Measurements from ENCODE around the gene POTEF. TPM values are rescaled to one million over a fixed set of nuclear protein-coding genes. Genes with fewer than 3 reads are reported as not detected.
"Not testable (repeated sequence)": the region's sequence is repeated elsewhere in the genome, so short reads cannot be mapped to it uniquely, and the experiment has no call there.

Gene POTEF
- total and polyA plus RNA-seq, 2 of the 4 experiments (the other 2 are of a cell fraction), result not detected

DNA sequence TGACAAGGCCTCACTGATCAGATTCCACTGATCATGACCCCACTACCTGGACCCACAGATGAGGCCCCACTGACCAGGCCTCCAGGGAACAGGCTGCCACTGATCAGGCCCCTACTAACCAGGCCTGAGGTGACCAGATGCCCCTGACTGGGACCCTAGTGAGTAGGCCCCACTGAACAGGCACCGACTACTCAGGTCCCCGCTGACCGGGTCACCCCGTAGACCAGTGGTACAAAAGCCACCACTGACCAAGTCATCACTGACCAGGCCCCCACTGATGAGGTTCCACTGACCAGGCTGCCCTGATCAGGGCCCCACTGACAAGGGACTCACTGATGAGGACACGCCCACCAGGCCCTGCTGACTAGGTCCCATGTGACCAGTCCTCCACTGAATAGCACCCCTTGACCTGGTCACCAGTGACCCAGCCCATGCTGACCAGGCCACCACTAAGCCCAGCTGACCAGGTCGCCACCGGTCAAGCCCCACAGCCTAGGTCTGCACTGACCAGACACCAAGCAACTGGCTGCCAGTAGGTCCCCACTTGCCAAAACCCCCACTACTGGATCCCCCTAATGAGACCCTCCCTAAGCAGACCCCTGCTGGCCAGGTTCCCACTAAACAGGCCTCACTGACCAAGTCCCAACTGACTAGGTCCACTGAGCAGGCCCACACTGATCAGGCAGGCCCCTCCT lies 75.7 kb downstream of the POTEF start:
- H4K5ac ChIP-seq (ENCODE audit: low read depth, low read length); DNase-seq; H3K27me3 ChIP-seq (ENCODE audit: control insufficient read depth, insufficient read depth, low read length); POLR2A ChIA-PET (ENCODE audit: unreplicated experiment); H2BK120ac ChIP-seq (ENCODE audit: low read depth, low read length); H4K91ac ChIP-seq (ENCODE audit: insufficient read depth, low read depth, low read length); H3K4ac ChIP-seq (ENCODE audit: low read depth, low read length); dilution Hi-C loops (cut with HindIII; ENCODE audit: low sequenced_read_pairs, unreplicated experiment); H3K4me1 ChIP-seq (ENCODE audit: control insufficient read depth, insufficient read depth, low read length); H2BK15ac ChIP-seq (ENCODE audit: low read depth, low read length); in situ Hi-C loops (cut with MboI; ENCODE audit: low sequenced_read_pairs); H3K36me3 ChIP-seq (ENCODE audit: control insufficient read depth, insufficient read depth, low read length); H3K9ac ChIP-seq (ENCODE audit: low read depth, low read length); H2BK20ac ChIP-seq (ENCODE audit: low read depth, low read length); H3K56ac ChIP-seq (ENCODE audit: extremely low read depth, insufficient read depth, low read length); H3K79me1 ChIP-seq (ENCODE audit: low read depth in 1 of 2, low read length in 2 of 2); H3K18ac ChIP-seq (ENCODE audit: low read depth, low read length); H3K9me1 ChIP-seq (ENCODE audit: insufficient read depth, low read length); CTCF ChIA-PET; ATAC-seq (ENCODE audit: low read depth); BruUV-seq (replicated peaks); H3K27ac ChIP-seq (ENCODE audit: insufficient read depth, low read length); H2AK9ac ChIP-seq (replicated peaks; ENCODE audit: low read depth, low read length, poor library complexity); H3K14ac ChIP-seq (replicated peaks; ENCODE audit: low read depth, low read length); H2BK5ac ChIP-seq (ENCODE audit: low read depth, low read length, poor library complexity, severe bottlenecking); H3K9me3 ChIP-seq (ENCODE audit: control insufficient read depth, insufficient read depth, low read length); H3K4me3 ChIP-seq (ENCODE audit: insufficient read depth, low read depth, low read length); H3K4me2 ChIP-seq (ENCODE audit: low read depth, low read length); H2AFZ ChIP-seq (replicated peaks; ENCODE audit: low read length, poor library complexity); H4K20me1 ChIP-seq (ENCODE audit: insufficient read depth, low read length); H3K23ac ChIP-seq (ENCODE audit: low read depth, low read length); H4K8ac ChIP-seq (ENCODE audit: low read depth in 2 of 2, low read length in 2 of 2); intact Hi-C loops (cut with micrococcal nuclease); H2AK5ac ChIP-seq (ENCODE audit: low read depth, low read length): not testable (repeated sequence)
- no CpG with 5 or more reads among the region's 7 CpGs for WGBS, 2 experiments (ENCODE audit: extremely low coverage in 2 of 2, insufficient read length in 1 of 2)

DNA sequence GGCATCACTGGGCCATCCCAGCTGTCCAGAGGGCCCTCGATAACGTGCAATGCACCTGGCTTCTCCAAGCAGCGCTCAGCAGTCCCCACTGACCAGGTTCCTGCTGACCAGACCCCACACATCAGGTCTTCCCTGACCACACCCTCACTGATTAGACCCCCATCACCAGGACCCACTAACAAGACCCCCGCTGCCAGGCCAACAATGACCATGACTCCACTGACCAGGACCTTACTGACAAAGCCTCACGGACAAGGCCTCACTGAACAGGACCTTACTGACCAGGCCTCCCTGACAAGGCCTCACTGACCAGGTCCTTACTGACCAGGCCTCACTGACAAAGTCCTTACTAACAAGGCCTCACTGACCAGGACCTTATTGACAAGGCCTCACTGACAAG lies 76.6 kb downstream of the POTEF start:
- POLR2A ChIA-PET (ENCODE audit: unreplicated experiment); H3K56ac ChIP-seq (ENCODE audit: extremely low read depth, insufficient read depth, low read length); H2BK20ac ChIP-seq (ENCODE audit: low read depth, low read length); H2BK120ac ChIP-seq (ENCODE audit: low read depth, low read length); H3K4me2 ChIP-seq (ENCODE audit: low read depth, low read length); H3K14ac ChIP-seq (replicated peaks; ENCODE audit: low read depth, low read length); H3K18ac ChIP-seq (ENCODE audit: low read depth, low read length); H4K20me1 ChIP-seq (ENCODE audit: insufficient read depth, low read length); H2BK15ac ChIP-seq (ENCODE audit: low read depth, low read length); ATAC-seq (ENCODE audit: low read depth); dilution Hi-C loops (cut with HindIII; ENCODE audit: low sequenced_read_pairs, unreplicated experiment); in situ Hi-C loops (cut with MboI; ENCODE audit: low sequenced_read_pairs); H3K27ac ChIP-seq (ENCODE audit: insufficient read depth, low read length); H2AK5ac ChIP-seq (ENCODE audit: low read depth, low read length); CTCF ChIA-PET; H3K79me1 ChIP-seq (ENCODE audit: low read depth in 1 of 2, low read length in 2 of 2); H2BK5ac ChIP-seq (ENCODE audit: low read depth, low read length, poor library complexity, severe bottlenecking); H3K4me1 ChIP-seq (ENCODE audit: control insufficient read depth, insufficient read depth, low read length); H4K8ac ChIP-seq (ENCODE audit: low read depth in 2 of 2, low read length in 2 of 2); H3K9me3 ChIP-seq (ENCODE audit: control insufficient read depth, insufficient read depth, low read length); H4K5ac ChIP-seq (ENCODE audit: low read depth, low read length); H4K91ac ChIP-seq (ENCODE audit: insufficient read depth, low read depth, low read length); H3K4me3 ChIP-seq (ENCODE audit: insufficient read depth, low read depth, low read length); H3K27me3 ChIP-seq (ENCODE audit: control insufficient read depth, insufficient read depth, low read length); H3K23ac ChIP-seq (ENCODE audit: low read depth, low read length); H3K9ac ChIP-seq (ENCODE audit: low read depth, low read length); DNase-seq; intact Hi-C loops (cut with micrococcal nuclease); H3K9me1 ChIP-seq (ENCODE audit: insufficient read depth, low read length); BruUV-seq (replicated peaks); H2AFZ ChIP-seq (replicated peaks; ENCODE audit: low read length, poor library complexity); H2AK9ac ChIP-seq (replicated peaks; ENCODE audit: low read depth, low read length, poor library complexity); H3K36me3 ChIP-seq (ENCODE audit: control insufficient read depth, insufficient read depth, low read length); H3K4ac ChIP-seq (ENCODE audit: low read depth, low read length): not testable (repeated sequence)
- WGBS, 2 experiments (ENCODE audit: extremely low coverage in 2 of 2, insufficient read length in 1 of 2), result no CpG with 5 or more reads among the region's 5 CpGs

Measured in IMR-90 (cell line).